ENCODE data around the gene LRRC74A. TPM values are rescaled to one million over a fixed set of nuclear protein-coding genes. Genes with fewer than 3 reads are reported as not detected.

LRRC74A gene
- polyA plus RNA-seq, 6 donors from 2014 or later, result not detected

- H3K27ac Mint-ChIP-seq, result peak within 1 kb of the TSS; percentile 92 to 99 (median 97)
- DNase-seq, result peak; percentile 98
- peaks cover 26 to 35% (median 33%) of the 10 kb centered on the region in 3 donors for H3K4me1 Mint-ChIP-seq
- peak within 1 kb of the TSS; percentile 80 to 97 (median 94) for H3K4me3 Mint-ChIP-seq
- no peaks in the 10 kb centered on the region for H3K9me3 Mint-ChIP-seq
- no peaks in the 10 kb centered on the region for H3K27me3 Mint-ChIP-seq
- peak; percentile 90 to 91 for ATAC-seq (ENCODE audit: low read depth in 2 of 2)
- H3K36me3 Mint-ChIP-seq, result peaks cover 0 to 6% of the 10 kb centered on the region in 2 donors
Measured at GRCh38 chr14:76812422-76813383, 13.5 kb upstream of the LRRC74A start, which contains the start of gene ANGEL1. Gene ANGEL1, minus strand, starts transcription at chr14:76812882. Its CDS starts 55 bp downstream, at chr14:76812827.

DNA sequence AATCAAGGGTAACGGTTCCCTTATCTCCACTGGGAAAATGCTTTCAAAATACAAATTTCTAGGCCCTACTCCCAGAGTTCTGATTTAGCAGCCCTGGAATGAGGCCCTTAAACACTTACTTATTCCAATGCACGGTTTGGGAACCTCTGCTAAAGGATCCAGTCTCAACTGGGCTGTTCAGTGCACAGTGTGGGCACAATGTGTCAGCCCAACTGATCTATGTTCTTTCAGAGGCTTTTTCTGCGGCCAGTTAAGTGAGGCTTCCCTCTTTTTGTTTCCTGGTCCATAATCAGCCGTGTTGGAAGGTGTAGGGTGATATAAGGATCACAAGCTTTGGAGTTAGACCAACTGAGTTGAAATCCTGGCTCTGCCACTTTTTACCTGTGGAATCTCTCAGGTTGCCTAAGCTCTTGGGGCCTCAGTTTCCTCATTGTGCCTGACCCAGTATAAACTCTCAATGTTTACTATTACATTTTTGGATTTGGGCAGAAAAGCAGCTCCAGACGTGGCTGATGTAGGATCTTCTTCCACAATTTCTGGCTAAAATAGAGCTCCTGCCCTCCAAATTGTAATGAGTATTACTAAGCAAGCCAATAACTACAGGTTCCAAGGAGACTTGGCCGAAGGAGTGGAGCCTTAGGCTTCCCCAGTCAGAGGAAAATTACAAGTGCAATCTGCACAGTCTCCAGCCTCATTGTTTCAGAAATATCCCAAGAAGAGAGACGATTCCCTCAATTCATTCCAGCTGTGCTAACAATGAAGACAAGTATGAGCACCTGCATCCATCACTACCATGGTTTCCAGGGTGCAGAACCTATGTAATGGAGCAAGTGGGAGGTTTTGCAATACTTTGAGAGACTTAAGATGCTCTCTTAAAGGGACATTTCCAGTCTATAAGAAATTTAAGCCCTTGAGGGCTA is 11.2 kb upstream of the LRRC74A start:
- no peak overlapping the region for H3K4me3 Mint-ChIP-seq
- H3K27me3 Mint-ChIP-seq, result peaks cover 0 to 7% (median under 1%) of the 10 kb centered on the region in 3 donors
- no peaks in the 10 kb centered on the region for H3K9me3 Mint-ChIP-seq
- no peak for DNase-seq
- no peak for ATAC-seq (ENCODE audit: low read depth in 2 of 2)
- peaks cover 26 to 27% (median 26%) of the 10 kb centered on the region in 3 donors for H3K4me1 Mint-ChIP-seq
- no peaks in the 10 kb centered on the region for H3K36me3 Mint-ChIP-seq
- peak overlapping the region in 2 of 6 donors; percentile 27 to 55 for H3K27ac Mint-ChIP-seq

- DNase-seq (no peak), ATAC-seq (ENCODE audit: low read depth in 2 of 2) (no peak)
- Mint-ChIP-seq H3K27me3 (peaks cover 18 to 23% (median 21%) of the 10 kb centered on the region in 3 donors), H3K27ac (no peak overlapping the region), H3K4me1 (no peaks in the 10 kb centered on the region), H3K36me3 (no peaks in the 10 kb centered on the region), H3K9me3 (no peaks in the 10 kb centered on the region), H3K4me3 (no peak overlapping the region)
Measured at GRCh38 chr14:76820700-76821099, 5.5 kb upstream of the LRRC74A start.

DNA sequence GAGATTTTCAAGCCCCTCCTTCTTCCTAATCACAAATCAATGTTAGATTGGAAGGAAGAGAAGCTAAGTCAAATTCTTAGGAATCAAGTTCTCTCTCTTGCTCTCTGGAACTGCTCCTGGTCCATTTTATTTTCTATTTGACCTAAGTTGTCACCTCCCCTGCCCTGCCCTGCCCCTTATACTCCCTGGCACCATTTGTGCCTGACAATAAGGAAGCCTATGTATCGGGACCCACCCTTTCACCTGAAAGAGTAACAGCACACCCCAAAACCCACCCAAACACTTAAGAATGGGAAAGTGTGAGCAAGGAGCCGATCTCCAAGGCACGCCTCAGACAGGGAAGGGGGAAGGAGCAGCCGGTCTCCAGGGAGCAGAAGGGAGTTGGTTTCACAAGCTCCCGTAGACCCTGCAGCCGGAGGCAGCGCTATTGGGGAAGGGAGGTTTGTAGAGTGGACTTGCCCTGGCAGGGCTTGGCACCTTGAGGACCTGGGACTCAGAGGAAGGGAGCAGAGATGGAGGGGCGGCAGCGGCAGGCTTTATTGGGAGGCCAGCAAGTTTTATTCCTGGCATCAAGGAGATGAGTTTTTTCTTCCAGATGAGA is 1.6 kb downstream of the LRRC74A start:
- Mint-ChIP-seq H3K36me3 (no peaks in the 10 kb centered on the region), H3K27ac (peak overlapping the region in 1 of 6 donors; percentile 91), H3K9me3 (peaks cover 0 to 1% (median 0%) of the 10 kb centered on the region in 7 donors), H3K4me3 (no peak overlapping the region), H3K27me3 (peaks cover 12 to 19% (median 16%) of the 10 kb centered on the region in 3 donors), H3K4me1 (no peaks in the 10 kb centered on the region)
- ATAC-seq (ENCODE audit: low read depth in 2 of 2) (no peak), DNase-seq (no peak)

DNA sequence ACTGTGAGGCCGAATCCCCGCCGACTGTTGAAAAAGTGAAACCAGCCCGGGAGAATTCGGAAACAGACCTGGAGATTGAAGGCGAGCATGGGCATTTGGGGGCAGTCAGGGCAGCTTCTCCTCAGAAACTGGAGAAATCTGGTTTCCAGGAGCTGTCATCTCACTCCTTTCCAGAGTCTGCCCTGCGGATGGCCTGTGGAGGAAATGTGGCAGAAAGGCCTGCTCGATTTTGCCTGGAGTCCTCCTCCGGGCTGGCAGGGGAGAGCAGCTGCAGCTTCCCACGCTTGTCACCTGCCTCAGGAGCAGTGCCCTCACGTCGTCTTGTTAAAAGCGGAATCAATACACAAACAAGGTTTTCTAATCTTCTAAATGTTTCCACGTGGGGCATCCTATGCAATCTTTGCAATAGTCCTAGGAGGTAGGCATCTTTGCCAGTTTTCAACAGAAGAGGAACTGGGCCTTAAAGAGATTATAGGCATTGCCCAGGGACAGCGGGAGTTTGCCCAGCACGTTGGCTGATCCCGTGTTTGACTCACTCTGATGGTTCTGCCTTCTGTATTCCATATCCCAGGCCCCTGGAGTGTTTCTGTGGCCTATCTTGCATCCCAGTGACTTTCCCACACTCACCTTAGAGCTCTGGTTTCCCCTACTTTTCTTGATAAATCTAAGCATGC is 2.3 kb downstream of the LRRC74A start:
- no peak overlapping the region for H3K4me3 Mint-ChIP-seq
- no peaks in the 10 kb centered on the region for H3K4me1 Mint-ChIP-seq
- H3K27me3 Mint-ChIP-seq, result peaks cover 7 to 18% (median 12%) of the 10 kb centered on the region in 3 donors
- H3K9me3 Mint-ChIP-seq, result peaks cover 0 to 1% (median 0%) of the 10 kb centered on the region in 7 donors
- no peak for DNase-seq
- no peaks in the 10 kb centered on the region for H3K36me3 Mint-ChIP-seq
- no peak overlapping the region for H3K27ac Mint-ChIP-seq
- no peak for ATAC-seq (ENCODE audit: low read depth in 2 of 2)

GRCh38 chr14:76829013-76829365 is 2.8 kb downstream of the LRRC74A start:
- DNase-seq, result no peak
- no peaks in the 10 kb centered on the region for H3K4me1 Mint-ChIP-seq
- no peak overlapping the region for H3K4me3 Mint-ChIP-seq
- peaks cover 9 to 20% (median 14%) of the 10 kb centered on the region in 3 donors for H3K27me3 Mint-ChIP-seq
- no peak for ATAC-seq (ENCODE audit: low read depth in 2 of 2)
- no peaks in the 10 kb centered on the region for H3K36me3 Mint-ChIP-seq
- H3K27ac Mint-ChIP-seq, result no peak overlapping the region
- H3K9me3 Mint-ChIP-seq, result peaks cover 0 to 1% (median 0%) of the 10 kb centered on the region in 7 donors

GRCh38 chr14:76829650-76830421 is 3.6 kb downstream of the LRRC74A start:
- ATAC-seq (ENCODE audit: low read depth in 2 of 2), result no peak
- Mint-ChIP-seq H3K4me3 (no peak overlapping the region), H3K27me3 (peaks cover 12 to 26% (median 20%) of the 10 kb centered on the region in 3 donors), H3K9me3 (peaks cover 0 to 1% (median 0%) of the 10 kb centered on the region in 7 donors), H3K4me1 (no peaks in the 10 kb centered on the region), H3K36me3 (no peaks in the 10 kb centered on the region), H3K27ac (peak overlapping the region in 1 of 6 donors; percentile 49)
- DNase-seq, result no peak

- Mint-ChIP-seq H3K27me3 (peaks cover 8 to 23% (median 15%) of the 10 kb centered on the region in 3 donors), H3K4me3 (no peak overlapping the region)
- DNase-seq, result no peak
Measured at GRCh38 chr14:76830556-76830955, 4.3 kb downstream of the LRRC74A start.

GRCh38 chr14:76832503-76832988 is 6.3 kb downstream of the LRRC74A start:
- Mint-ChIP-seq H3K27ac (no peak overlapping the region), H3K9me3 (peaks cover 0 to 1% (median 0%) of the 10 kb centered on the region in 7 donors), H3K36me3 (no peaks in the 10 kb centered on the region), H3K4me3 (no peak overlapping the region), H3K27me3 (peaks cover 8 to 30% (median 19%) of the 10 kb centered on the region in 3 donors), H3K4me1 (no peaks in the 10 kb centered on the region)
- ATAC-seq (ENCODE audit: low read depth in 2 of 2) (no peak), DNase-seq (no peak)

More at GRCh38 chr14:76830556-76830955, 4.3 kb downstream of the LRRC74A start:
- Mint-ChIP-seq H3K9me3 (peaks cover 0 to 1% (median 0%) of the 10 kb centered on the region in 7 donors), H3K27ac (no peak overlapping the region), H3K4me1 (no peaks in the 10 kb centered on the region), H3K36me3 (no peaks in the 10 kb centered on the region)
- ATAC-seq (ENCODE audit: low read depth in 2 of 2), result no peak

GRCh38 chr14:76833011-76833410 is 6.8 kb downstream of the LRRC74A start:
- ATAC-seq (ENCODE audit: low read depth in 2 of 2), result no peak
- H3K27ac Mint-ChIP-seq, result no peak overlapping the region
- H3K36me3 Mint-ChIP-seq, result no peaks in the 10 kb centered on the region
- H3K4me3 Mint-ChIP-seq, result no peak overlapping the region
- DNase-seq, result no peak
- H3K4me1 Mint-ChIP-seq, result no peaks in the 10 kb centered on the region
- H3K9me3 Mint-ChIP-seq, result peaks cover 0 to 1% (median 0%) of the 10 kb centered on the region in 7 donors
- H3K27me3 Mint-ChIP-seq, result peaks cover 8 to 26% (median 19%) of the 10 kb centered on the region in 3 donors

DNA sequence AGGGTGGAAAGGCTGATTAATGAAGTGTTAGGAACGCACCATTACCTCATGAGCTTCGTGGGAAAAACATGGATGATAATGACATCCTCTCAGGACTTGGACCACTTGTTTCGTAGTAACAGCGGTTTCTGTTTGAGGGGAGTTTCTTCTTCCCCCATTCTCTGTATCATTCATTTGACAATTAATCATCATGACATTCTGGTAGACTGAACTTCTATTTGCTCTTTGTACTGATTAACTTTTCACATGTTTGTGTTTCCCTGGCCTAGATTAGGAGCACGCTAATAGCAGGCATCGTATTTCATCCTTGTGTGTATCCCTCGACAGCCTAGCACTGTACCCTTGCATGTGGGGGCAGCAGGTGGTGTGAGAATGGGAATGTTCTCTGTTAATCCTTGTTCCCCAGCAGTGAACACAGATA is 8.0 kb downstream of the LRRC74A start:
- H3K4me1 Mint-ChIP-seq, result no peaks in the 10 kb centered on the region
- ATAC-seq (ENCODE audit: low read depth in 2 of 2) (no peak), DNase-seq (no peak)
- no peak overlapping the region for H3K27ac Mint-ChIP-seq
- H3K27me3 Mint-ChIP-seq, result peaks cover 12 to 23% (median 19%) of the 10 kb centered on the region in 3 donors
- H3K36me3 Mint-ChIP-seq, result no peaks in the 10 kb centered on the region
- H3K9me3 Mint-ChIP-seq, result peaks cover 0 to 1% (median 0%) of the 10 kb centered on the region in 7 donors
- H3K4me3 Mint-ChIP-seq, result no peak overlapping the region
